K562 (cell line): ENCODE data around the gene FAM120AOS. TPM values are rescaled to one million over a fixed set of nuclear protein-coding genes. Genes with fewer than 3 reads are reported as not detected.

Experiments used
- ATAC-seq: fragments of 200-7000 bp; cut with Tn5 transposase; 3 replicates; pipeline ENCODE4 v1.9.1; 2020; ENCODE audit warnings: moderate library complexity
- BruUV-seq: library from RNA; stranded (reverse); fragments of 400-500 nt; replicated peaks from 2 replicates; lab custom pipeline; 2021; lab: Mats Ljungman, UMichigan
- CTCF ChIA-PET: fragments of 300-600 bp; formaldehyde crosslinking; extraction: SDS; loops from one replicate; lab custom pipeline; 2021; ENCODE audit warnings: low intra/inter-chr PET ratio; lab: Yijun Ruan, JAX
- POLR2A ChIA-PET: fragments of 300-600, 350-650 bp; sonication (Branson Sonifier 250); formaldehyde crosslinking; extraction: SDS; loops from one replicate; lab custom pipeline; 2021; ENCODE audit warnings: antibody characterized with exemption, inconsistent platforms; lab: Yijun Ruan, JAX
- DNase-seq, 4 experiments: peaks; one replicate each; pipeline versions ENCODE4 v3.0.0 to v3.0.0-alpha.2; 2011 to 2018; ENCODE audit warnings: low spot score in 3 of 4, mixed read lengths in 3 of 4; ENCODE audit errors: extremely low read depth in 1 of 4
- FAIRE-seq: peaks from 2 replicates; lab custom pipeline; 2011; peaks lifted over from hg19 to GRCh38; lab: Jason Lieb, UNC
- H2AFZ ChIP-seq: 2 replicates; pipeline ENCODE4 v1.6.0; 2011; ENCODE audit warnings: low read depth, low read length, control low read depth, inconsistent platforms
- H3K27ac ChIP-seq: fragments of 200-600 bp; 3 replicates; pipeline ENCODE4 v1.8.0; 2011; ENCODE audit warnings: low read depth, mild to moderate bottlenecking, control low read depth, inconsistent platforms, low read length, moderate library complexity, mixed read lengths; ENCODE audit errors: extremely low read depth
- H3K27me3 ChIP-seq, 2 experiments: fragments of 300-600 bp in 1 of 2; 2 replicates in 1 of 2; 3 replicates in 1 of 2; pipeline versions ENCODE4 v1.6.0 to v1.8.0; 2011; ENCODE audit warnings: inconsistent platforms in 2 of 2, low read length in 2 of 2, mild to moderate bottlenecking in 1 of 2, mixed read lengths in 1 of 2, moderate library complexity in 1 of 2; ENCODE audit not compliant: control insufficient read depth in 2 of 2, insufficient read depth in 2 of 2
- H3K36me3 ChIP-seq: fragments of 300-600 bp; 3 replicates; pipeline ENCODE4 v1.8.0; 2011; ENCODE audit warnings: mild to moderate bottlenecking, low read length, inconsistent platforms; ENCODE audit not compliant: control insufficient read depth, insufficient read depth
- H3K4me1 ChIP-seq, 2 experiments: fragments of 200-600 bp in 1 of 2; replicated peaks in 1 of 2; 2 replicates in 1 of 2; 3 replicates in 1 of 2; pipeline versions ENCODE4 v1.5.1 to v1.8.0; 2011; ENCODE audit warnings: inconsistent platforms in 2 of 2, low read length in 2 of 2, mild to moderate bottlenecking in 1 of 2, mixed read lengths in 1 of 2, moderate library complexity in 1 of 2; ENCODE audit not compliant: control insufficient read depth in 2 of 2, insufficient read depth in 2 of 2
- H3K4me2 ChIP-seq: 2 replicates; pipeline ENCODE4 v1.6.1; 2011; ENCODE audit warnings: low read length, control low read depth, inconsistent platforms, mixed read lengths; ENCODE audit not compliant: insufficient read depth
- H3K4me3 ChIP-seq: fragments of 200-600 bp; sonication (generic), shearing (Covaris generic); 2 replicates; pipeline ENCODE4 v1.5.1; 2016; ENCODE audit warnings: control low read depth, inconsistent platforms
- H3K79me2 ChIP-seq: fragments of 200-600 bp; 3 replicates; pipeline ENCODE4 v1.8.0; 2011; ENCODE audit warnings: low read length, inconsistent platforms; ENCODE audit not compliant: control insufficient read depth, insufficient read depth
- H3K9ac ChIP-seq, 2 experiments: 2 replicates each; pipeline versions ENCODE4 v1.6.0 to v1.6.1; 2011; ENCODE audit warnings: low read depth in 2 of 2, low read length in 2 of 2, control low read depth in 1 of 2, inconsistent platforms in 1 of 2, mild to moderate bottlenecking in 1 of 2, mixed read lengths in 1 of 2; ENCODE audit not compliant: insufficient read depth in 1 of 2
- H3K9me1 ChIP-seq: one replicate; pipeline ENCODE4 v1.6.0; 2011; ENCODE audit warnings: inconsistent platforms, mild to moderate bottlenecking, low read length, moderate library complexity; ENCODE audit not compliant: control insufficient read depth, insufficient read depth
- H3K9me3 ChIP-seq: replicated peaks from 2 replicates; pipeline ENCODE4 v1.5.1; 2011; ENCODE audit warnings: low read depth, low read length, inconsistent platforms; ENCODE audit not compliant: control insufficient read depth, insufficient read depth
- H4K20me1 ChIP-seq: replicated peaks from 2 replicates; pipeline ENCODE4 v1.6.1; 2011; ENCODE audit warnings: low read length, inconsistent platforms, mixed read lengths; ENCODE audit not compliant: control insufficient read depth, insufficient read depth
- CBX3 ChIP-seq, 2 experiments: IDR thresholded peaks; 1 replicate in 1 of 2; 2 replicates in 1 of 2; pipeline ENCODE4 v1.6.1; 2012; ENCODE audit warnings: inconsistent platforms in 2 of 2, low read length in 2 of 2, borderline replicate concordance in 1 of 2, control low read depth in 1 of 2
- CXXC5 ChIP-seq: fragments of 250-450 bp; sonication (Bioruptor Pico); IDR thresholded peaks from 2 replicates; pipeline ENCODE4 v1.8.0; 2022; ENCODE audit warnings: inconsistent platforms, mild to moderate bottlenecking, moderate library complexity
- ELF1 ChIP-seq: fragments of 200-800 bp; sonication (Bioruptor generic); IDR thresholded peaks from 2 replicates; pipeline ENCODE4 v1.6.1; 2016; ENCODE audit warnings: missing genetic modification characterization, missing compliant biosample characterization
- FOXM1 ChIP-seq, 2 experiments: fragments of 450-650 bp in 1 of 2; sonication (generic) in 1 of 2; formaldehyde crosslinking in 1 of 2; IDR thresholded peaks; 2 replicates each; pipeline versions ENCODE4 v1.6.1 to v1.9.0; 2017 to 2022; ENCODE audit warnings: low read depth in 2 of 2, mild to moderate bottlenecking in 2 of 2, missing genetic modification reagents in 1 of 2, moderate library complexity in 1 of 2
- PYGO2 ChIP-seq: fragments of 450-650 bp; IDR thresholded peaks from 2 replicates; pipeline ENCODE4 v1.6.1; 2016; ENCODE audit warnings: mild to moderate bottlenecking, missing genetic modification characterization, moderate library complexity, missing compliant biosample characterization
- SMAD4 ChIP-seq: fragments of 250-450 bp; sonication (Bioruptor Pico); conservative IDR thresholded peaks from 2 replicates; pipeline ENCODE4 v1.8.0; 2021; ENCODE audit warnings: inconsistent platforms, mild to moderate bottlenecking, moderate library complexity
- STAT5B ChIP-seq: fragments of 250-450 bp; sonication (Bioruptor Pico); IDR thresholded peaks from 2 replicates; pipeline ENCODE4 v1.8.0; 2021; ENCODE audit warnings: mild to moderate bottlenecking, inconsistent platforms
- TRIM28 ChIP-seq: fragments of 450-650 bp; IDR thresholded peaks from 2 replicates; pipeline ENCODE4 v1.6.1; 2017
- XRCC4 ChIP-seq: IDR thresholded peaks from one replicate; pipeline ENCODE4 v1.6.1; 2011; ENCODE audit not compliant: insufficient read depth, insufficient read length; ENCODE audit errors: extremely low read depth
- ZNF436 ChIP-seq: fragments of 250-450, 450-650 bp; sonication (Bioruptor Pico); formaldehyde crosslinking; IDR thresholded peaks from 2 replicates; pipeline ENCODE4 v1.7.0; 2020; ENCODE audit warnings: mild to moderate bottlenecking
- ZNF584 ChIP-seq: fragments of 200-800 bp; sonication (Bioruptor generic); IDR thresholded peaks from 2 replicates; pipeline ENCODE4 v1.6.1; 2016; ENCODE audit warnings: low read depth, mild to moderate bottlenecking, missing genetic modification characterization, missing compliant biosample characterization
- WGBS: fragments of 100-300 bp; shearing (Covaris generic); methylation state at CpG from one replicate; pipeline ENCODE4 v1.1.6; 2016; ENCODE audit warnings: low coverage, mixed read lengths; ENCODE audit not compliant: insufficient coverage; ENCODE audit errors: missing lambda C conversion rate; 5-methylcytosine and 5-hydroxymethylcytosine counted together
- in situ Hi-C: fragments of 300-500 bp; cut with MboI; formaldehyde crosslinking; loops from 4 replicates; pipeline ENCODE4 v1.15.0; 2018; ENCODE audit warnings: inconsistent platforms, mixed read lengths
- intact Hi-C: fragments of 100-400 bp; cut with micrococcal nuclease; formaldehyde crosslinking; loops from 2 replicates; pipeline ENCODE4 v1.14.2; 2022
- polyA plus RNA-seq, 8 experiments: library from polyadenylated mRNA; depleted of rRNA in 4 of 8; stranded (reverse) in 5 of 8; unstranded in 3 of 8; fragments of >200 nt; fragmentation: Nextera tagmentation in 2 of 8; fragmentation: Illumina TruSeq in 1 of 8; extraction: Ambion mirVana in 2 of 8; extraction: Trizol in 1 of 8; gene quantifications; 2 replicates each; pipeline versions ENCODE4 v1.2.1 to v1.2.3, GENCODE V29; 2011 to 2014; ENCODE audit warnings: inconsistent platforms in 1 of 8, missing spikeins in 1 of 8
- total RNA-seq, 7 experiments: library from RNA; depleted of rRNA in 6 of 7; stranded (reverse); fragments of >200 nt in 6 of 7; fragmentation: Illumina TruSeq in 2 of 7; extraction: Trizol in 2 of 7; gene quantifications; 2 replicates each; pipeline versions ENCODE4 v1.2.1 to v1.2.3, GENCODE V29; 2011 to 2021; ENCODE audit warnings: low replicate concordance in 1 of 7
- TF ChIP-seq, protein P1 (sequence below): fragments of 450-650 bp; IDR thresholded peaks from 2 replicates; pipeline ENCODE4 v1.6.1; 2018; ENCODE audit warnings: mild to moderate bottlenecking, low read depth; ENCODE audit not compliant: partially characterized antibody

The FAM120AOS gene
- total and polyA plus RNA-seq, 9 of the 15 experiments (the other 6 are each of a cell fraction or from before 2014, with no cell fraction given), result 18.8 to 53.4 (median 41.4) TPM

DNA sequence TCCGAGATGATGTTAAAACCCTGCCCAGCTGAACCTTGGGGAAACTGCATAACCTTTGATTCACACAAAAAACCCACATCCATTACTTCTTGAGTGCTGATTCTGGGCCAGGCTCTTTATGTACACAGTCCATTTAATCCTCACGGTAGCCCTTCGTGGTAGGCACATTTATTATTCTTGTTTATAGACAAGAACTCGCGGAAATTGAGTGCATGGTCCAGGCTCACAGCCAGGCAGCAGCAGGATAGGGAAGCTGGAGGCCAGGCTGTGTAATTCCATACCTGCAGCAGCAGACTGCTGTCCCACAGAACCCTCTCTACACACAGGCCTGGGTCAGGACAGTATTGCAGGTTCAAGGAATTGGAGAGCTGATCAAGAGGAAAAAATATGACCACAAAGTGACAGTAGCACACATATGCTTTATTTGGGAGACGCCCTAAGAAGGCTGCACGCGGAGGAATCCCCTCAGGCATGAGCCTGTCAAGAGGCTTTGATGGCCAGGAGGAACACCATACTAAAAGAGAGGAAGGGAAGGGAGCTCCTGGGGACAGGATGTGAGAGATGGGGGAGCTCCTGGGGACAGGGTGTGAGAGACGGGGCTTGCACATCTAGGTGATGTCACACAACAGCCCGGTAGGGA, 30.3 kb downstream of the FAM120AOS start:
- WGBS, result under 1% methylated on average over 10 of the region's 10 CpGs
- POLR2A ChIA-PET, result no interaction called here
- no TSS peak for BruUV-seq

DNA sequence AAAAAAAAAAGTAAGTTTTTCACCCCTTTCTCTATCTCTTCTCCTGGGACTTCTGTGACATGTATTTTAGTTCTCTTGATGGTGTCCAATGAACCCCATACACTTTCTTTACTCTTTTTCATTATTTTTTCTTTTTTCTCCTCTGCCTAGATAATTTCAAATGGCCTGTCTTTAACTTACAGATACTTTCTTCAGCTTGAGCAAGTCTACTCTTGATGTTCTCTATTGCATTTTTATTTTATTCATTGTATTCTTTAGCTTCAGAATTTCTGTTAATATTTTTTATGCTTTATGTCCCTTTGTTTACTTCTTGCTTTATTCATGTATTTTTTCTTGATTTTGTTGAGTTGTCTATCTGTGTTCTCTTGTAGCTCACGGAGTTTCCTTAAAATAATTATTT, 34.4 kb downstream of the FAM120AOS start:
- ChIA-PET POLR2A (interaction anchor here (1.3 kb wide), 1 partner anchor 35 kb away, joined by 5 read pairs; the partner anchor contains the start of gene FAM120AOS), CTCF (no interaction called here)
- no peaks in the 10 kb centered on the region for H3K9me1 ChIP-seq
- no peak overlapping the region for H3K4me2 ChIP-seq
- no peak for FAIRE-seq
- no peak overlapping the region for H2AFZ ChIP-seq
- H3K27ac ChIP-seq, result no peak overlapping the region
- no peak for TF ChIP-seq ZNF584 (CRISPR knock-in tag)
- TF ChIP-seq, protein P1, sequence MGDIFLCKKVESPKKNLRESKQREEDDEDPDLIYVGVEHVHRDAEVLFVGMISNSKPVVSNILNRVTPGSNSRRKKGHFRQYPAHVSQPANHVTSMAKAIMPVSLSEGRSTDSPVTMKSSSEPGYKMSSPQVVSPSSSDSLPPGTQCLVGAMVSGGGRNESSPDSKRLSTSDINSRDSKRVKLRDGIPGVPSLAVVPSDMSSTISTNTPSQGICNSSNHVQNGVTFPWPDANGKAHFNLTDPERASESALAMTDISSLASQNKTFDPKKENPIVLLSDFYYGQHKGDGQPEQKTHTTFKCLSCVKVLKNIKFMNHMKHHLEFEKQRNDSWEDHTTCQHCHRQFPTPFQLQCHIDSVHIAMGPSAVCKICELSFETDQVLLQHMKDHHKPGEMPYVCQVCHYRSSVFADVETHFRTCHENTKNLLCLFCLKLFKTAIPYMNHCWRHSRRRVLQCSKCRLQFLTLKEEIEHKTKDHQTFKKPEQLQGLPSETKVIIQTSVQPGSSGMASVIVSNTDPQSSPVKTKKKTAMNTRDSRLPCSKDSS, result peak; percentile 26
- 0 out of 3 replicates have a peak, but pooled peaks of 1 of the 2 experiments have one; percentile 33 for TF ChIP-seq CBX3 (IDR thresholded peaks at IDR 0.05; ENCODE audit: borderline replicate concordance in 1 of 2, low read length in 2 of 2)
- peak; percentile 61; the same call in 1 of the 2 replicates for TF ChIP-seq TRIM28
- intact Hi-C loops (no loop called here), in situ Hi-C loops (no loop called here)
- no peak overlapping the region for H3K9ac ChIP-seq
- H3K9me3 ChIP-seq, result 0 out of 2 replicates have a peak, but pooled peaks cover 7% of the 10 kb centered on the region
- no peaks in the 10 kb centered on the region for H4K20me1 ChIP-seq
- H3K79me2 ChIP-seq, result no peaks in the 10 kb centered on the region
- H3K27me3 ChIP-seq, result peaks cover 8 to 32% of the 10 kb centered on the region in 2 experiments; a peak in 3 of 5 replicates
- H3K4me3 ChIP-seq, result no peak overlapping the region
- no peaks in the 10 kb centered on the region for H3K4me1 ChIP-seq
- 4% methylated on average over 1 of the region's 1 CpG for WGBS
- H3K36me3 ChIP-seq, result no peaks in the 10 kb centered on the region
- no peak for DNase-seq
- no TSS peak for BruUV-seq
- ATAC-seq, result no peak

More for the DNA sequence above, 30.3 kb downstream of the FAM120AOS start:
- H3K9me3 ChIP-seq, result 0 out of 2 replicates have a peak, but pooled peaks cover 7% of the 10 kb centered on the region
- H3K4me2 ChIP-seq, result no peak overlapping the region
- in situ Hi-C loops (no loop called here), intact Hi-C loops (no loop called here)
- no peak for FAIRE-seq
- H3K9me1 ChIP-seq, result no peaks in the 10 kb centered on the region
- no peak overlapping the region for H3K27ac ChIP-seq
- H3K4me1 ChIP-seq, result no peaks in the 10 kb centered on the region
- H3K79me2 ChIP-seq, result no peaks in the 10 kb centered on the region
- TF ChIP-seq CXXC5 (CRISPR knock-in tag) (no peak), SMAD4 (CRISPR knock-in tag) (no peak), STAT5B (CRISPR knock-in tag) (no peak), ZNF436 (CRISPR knock-in tag) (no peak), PYGO2 (no peak), XRCC4 (no peak), FOXM1 (IDR thresholded peaks at IDR 0.05; ENCODE audit: low read depth) (no peak), FOXM1 (CRISPR knock-in tag; IDR thresholded peaks at IDR 0.05; ENCODE audit: low read depth) (no peak), ELF1 (tag) (no peak)
- DNase-seq, result no peak
- H2AFZ ChIP-seq, result no peak overlapping the region
- ATAC-seq, result no peak
- CTCF ChIA-PET, result no interaction called here
- no peaks in the 10 kb centered on the region for H4K20me1 ChIP-seq
- no peaks in the 10 kb centered on the region for H3K36me3 ChIP-seq
- H3K4me3 ChIP-seq, result no peak overlapping the region
- no peak overlapping the region for H3K9ac ChIP-seq
- peaks cover 8 to 27% of the 10 kb centered on the region in 2 experiments; a peak in 3 of 5 replicates for H3K27me3 ChIP-seq
